SK-N-SH (cell line): ENCODE results near the gene NIF3L1.
A peak's percentile ranks its signal among the peaks of the same experiment; 100 is the strongest.

Source experiments
- EP300 ChIP-seq, 2 experiments: IDR thresholded peaks; 2 replicates each; pipeline versions ENCODE4 v1.4.0 to v1.6.1; 2012; ENCODE audit warnings: borderline replicate concordance in 1 of 2, low read depth in 1 of 2, low read length in 1 of 2
- EZH2phosphoT487 ChIP-seq: fragments of 200-600 bp; sonication (generic); IDR thresholded peaks from 2 replicates; pipeline ENCODE4 v1.6.1; 2017; ENCODE audit warnings: low read depth, mixed run types, mild to moderate bottlenecking, antibody characterized with exemption, moderate library complexity, borderline replicate concordance
- FOXM1 ChIP-seq: IDR thresholded peaks from 2 replicates; pipeline ENCODE4 v1.4.0; 2012; ENCODE audit warnings: low read depth, mild to moderate bottlenecking
- GABPA ChIP-seq: IDR thresholded peaks from 2 replicates; pipeline ENCODE4 v1.4.0; 2012; ENCODE audit warnings: low read depth, mild to moderate bottlenecking
- POLR2AphosphoS5 ChIP-seq: IDR thresholded peaks from 2 replicates; pipeline ENCODE4 v1.6.1; 2012; ENCODE audit warnings: low read depth, low read length
- RAD21 ChIP-seq: IDR thresholded peaks from 2 replicates; pipeline ENCODE4 v1.6.1; 2012; ENCODE audit warnings: mild to moderate bottlenecking, low read length
- TAF1 ChIP-seq: IDR thresholded peaks from 2 replicates; pipeline ENCODE4 v1.6.1; 2012; ENCODE audit warnings: low read depth, mild to moderate bottlenecking, low read length, moderate library complexity, borderline replicate concordance
- TEAD4 ChIP-seq: IDR thresholded peaks from 2 replicates; pipeline ENCODE4 v1.4.0; 2012; ENCODE audit warnings: mild to moderate bottlenecking, borderline replicate concordance; ENCODE audit not compliant: insufficient read depth
- TF ChIP-seq, protein P1 (sequence below): fragments of 200-600 bp; sonication (generic); IDR thresholded peaks from 2 replicates; pipeline ENCODE4 v1.6.1; 2017; ENCODE audit warnings: antibody characterized with exemption, mild to moderate bottlenecking, moderate library complexity
- TF ChIP-seq, protein P2 (sequence below): IDR thresholded peaks from 2 replicates; pipeline ENCODE4 v1.4.0; 2012; ENCODE audit warnings: low read depth, borderline replicate concordance

DNA sequence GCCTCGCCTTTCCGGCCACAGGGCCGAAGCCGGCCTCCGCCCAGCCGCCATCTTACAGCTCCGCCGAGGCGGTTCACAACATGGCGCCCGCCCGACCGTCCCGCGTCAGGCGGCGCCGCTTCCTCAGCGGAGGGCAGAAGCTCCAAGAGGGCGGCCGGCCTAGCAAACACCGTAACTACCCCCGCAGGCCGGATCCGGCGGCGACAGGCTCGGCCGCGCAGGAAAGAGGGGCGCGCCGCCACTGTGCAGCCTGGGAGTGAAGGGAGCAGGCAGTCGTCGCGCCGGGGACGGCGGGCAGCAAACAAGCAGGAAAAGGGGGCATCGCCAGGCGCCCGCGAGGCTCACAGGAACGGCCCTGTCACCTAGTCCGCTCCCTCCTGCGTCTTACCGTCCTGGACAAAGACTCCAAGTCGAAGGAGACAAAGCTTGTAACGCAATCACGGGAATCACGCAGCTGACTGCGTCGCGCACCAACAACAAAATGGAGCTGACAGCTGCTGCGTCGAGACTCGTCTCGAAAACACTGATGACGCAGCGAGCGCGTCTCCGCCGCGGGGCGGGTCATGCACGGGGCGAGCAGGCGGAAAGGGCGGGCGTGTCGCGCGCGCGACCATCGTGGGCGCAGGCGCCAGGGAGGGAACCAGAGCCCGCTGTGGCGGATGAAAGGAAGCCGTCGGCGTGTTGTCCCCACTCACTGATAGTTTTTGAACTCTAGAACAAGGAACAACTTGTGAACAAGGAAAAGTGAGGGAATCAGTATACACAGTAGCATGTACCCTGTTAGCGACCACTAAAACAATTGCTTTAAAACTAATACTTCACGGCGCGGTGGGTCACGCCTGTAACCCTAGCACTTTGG, 24.8 kb upstream of the NIF3L1 start, which contains the start of gene CLK1:
- TF ChIP-seq, protein P1, sequence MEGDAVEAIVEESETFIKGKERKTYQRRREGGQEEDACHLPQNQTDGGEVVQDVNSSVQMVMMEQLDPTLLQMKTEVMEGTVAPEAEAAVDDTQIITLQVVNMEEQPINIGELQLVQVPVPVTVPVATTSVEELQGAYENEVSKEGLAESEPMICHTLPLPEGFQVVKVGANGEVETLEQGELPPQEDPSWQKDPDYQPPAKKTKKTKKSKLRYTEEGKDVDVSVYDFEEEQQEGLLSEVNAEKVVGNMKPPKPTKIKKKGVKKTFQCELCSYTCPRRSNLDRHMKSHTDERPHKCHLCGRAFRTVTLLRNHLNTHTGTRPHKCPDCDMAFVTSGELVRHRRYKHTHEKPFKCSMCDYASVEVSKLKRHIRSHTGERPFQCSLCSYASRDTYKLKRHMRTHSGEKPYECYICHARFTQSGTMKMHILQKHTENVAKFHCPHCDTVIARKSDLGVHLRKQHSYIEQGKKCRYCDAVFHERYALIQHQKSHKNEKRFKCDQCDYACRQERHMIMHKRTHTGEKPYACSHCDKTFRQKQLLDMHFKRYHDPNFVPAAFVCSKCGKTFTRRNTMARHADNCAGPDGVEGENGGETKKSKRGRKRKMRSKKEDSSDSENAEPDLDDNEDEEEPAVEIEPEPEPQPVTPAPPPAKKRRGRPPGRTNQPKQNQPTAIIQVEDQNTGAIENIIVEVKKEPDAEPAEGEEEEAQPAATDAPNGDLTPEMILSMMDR = no peak
- TF ChIP-seq, protein P2, sequence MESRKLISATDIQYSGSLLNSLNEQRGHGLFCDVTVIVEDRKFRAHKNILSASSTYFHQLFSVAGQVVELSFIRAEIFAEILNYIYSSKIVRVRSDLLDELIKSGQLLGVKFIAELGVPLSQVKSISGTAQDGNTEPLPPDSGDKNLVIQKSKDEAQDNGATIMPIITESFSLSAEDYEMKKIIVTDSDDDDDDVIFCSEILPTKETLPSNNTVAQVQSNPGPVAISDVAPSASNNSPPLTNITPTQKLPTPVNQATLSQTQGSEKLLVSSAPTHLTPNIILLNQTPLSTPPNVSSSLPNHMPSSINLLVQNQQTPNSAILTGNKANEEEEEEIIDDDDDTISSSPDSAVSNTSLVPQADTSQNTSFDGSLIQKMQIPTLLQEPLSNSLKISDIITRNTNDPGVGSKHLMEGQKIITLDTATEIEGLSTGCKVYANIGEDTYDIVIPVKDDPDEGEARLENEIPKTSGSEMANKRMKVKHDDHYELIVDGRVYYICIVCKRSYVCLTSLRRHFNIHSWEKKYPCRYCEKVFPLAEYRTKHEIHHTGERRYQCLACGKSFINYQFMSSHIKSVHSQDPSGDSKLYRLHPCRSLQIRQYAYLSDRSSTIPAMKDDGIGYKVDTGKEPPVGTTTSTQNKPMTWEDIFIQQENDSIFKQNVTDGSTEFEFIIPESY = 0 out of 2 replicates have a peak, but pooled peaks have one; percentile 11
- TF ChIP-seq TAF1 (peak; percentile 91), EZH2phosphoT487 (no peak), RAD21 (no peak), EP300 (IDR thresholded peaks at IDR 0.05; ENCODE audit: borderline replicate concordance in 1 of 2, low read depth in 1 of 2, low read length in 1 of 2) (peak in 1 of 2 experiments; percentile 75; a peak in 3 of 4 replicates), FOXM1 (peak; percentile 27; the same call in 1 of the 2 replicates), GABPA (peak; percentile 36), POLR2AphosphoS5 (peak; percentile 98), TEAD4 (peak; percentile 100)
